HCT116 (cell line): ENCODE measurements around the gene CDON. TPM values are rescaled to one million over a fixed set of nuclear protein-coding genes. Genes with fewer than 3 reads are reported as not detected.

Experiments used
- ATAC-seq: fragments of 200-7000 bp; cut with Tn5 transposase; 2 replicates; pipeline ENCODE4 v1.9.1; 2020; ENCODE audit warnings: mild to moderate bottlenecking, moderate library complexity
- BruUV-seq: library from RNA; stranded (reverse); fragments of 400-500 nt; replicated peaks from 2 replicates; lab custom pipeline; 2021; lab: Mats Ljungman, UMichigan
- CTCF ChIA-PET: fragments of 300-600 bp; sonication (Branson Sonifier 250); formaldehyde crosslinking; loops from one replicate; lab custom pipeline; 2021; ENCODE audit warnings: antibody characterized with exemption; lab: Charles Lee
- POLR2A ChIA-PET: fragments of 300-600, 350-600 bp; sonication (Branson Sonifier 250); formaldehyde crosslinking; loops from one replicate; lab custom pipeline; 2021; ENCODE audit warnings: antibody characterized with exemption; lab: Charles Lee
- RAD21 ChIA-PET, 2 experiments: fragments of 300-600 bp; sonication (Branson Sonifier 250); formaldehyde crosslinking; loops; one replicate each; lab custom pipeline; 2023; ENCODE audit warnings: low total read pairs in 2 of 2; ENCODE audit not compliant: uncharacterized antibody in 2 of 2, unreplicated experiment in 2 of 2, low non-redundant PET in 1 of 2; lab: Charles Lee
- DNase-seq: peaks from one replicate; pipeline ENCODE4 v3.0.0-alpha.2; 2010; ENCODE audit warnings: low read depth, low spot score
- H2AFZ ChIP-seq: fragments of 200-600 bp; shearing (Covaris generic), sonication (generic); 2 replicates; pipeline ENCODE4 v1.6.1; 2017; ENCODE audit warnings: low read depth, mixed run types, mixed read lengths, antibody characterized with exemption, low read length; ENCODE audit not compliant: poor library complexity, severe bottlenecking
- H3K27ac ChIP-seq: 2 replicates; pipeline ENCODE4 v1.5.1; 2012; ENCODE audit warnings: low read depth, low read length
- H3K27me3 ChIP-seq: fragments of 200-600 bp; sonication (generic); 2 replicates; pipeline ENCODE4 v1.6.1; 2016; ENCODE audit warnings: mixed run types, low read length, mixed read lengths; ENCODE audit not compliant: insufficient read depth
- H3K36me3 ChIP-seq, 2 experiments: fragments of 200-500 bp in 1 of 2; fragments of 200-600 bp in 1 of 2; sonication (Bioruptor generic) in 1 of 2; sonication (generic) in 1 of 2; 2 replicates each; pipeline versions ENCODE4 v1.5.1 to v1.6.1; 2014 to 2016; ENCODE audit warnings: low read length in 2 of 2, inconsistent platforms in 1 of 2, mixed read lengths in 1 of 2, mixed run types in 1 of 2; ENCODE audit not compliant: insufficient read depth in 2 of 2, control insufficient read depth in 1 of 2
- H3K4me1 ChIP-seq, 2 experiments: fragments of 200-600 bp in 1 of 2; sonication (generic) in 1 of 2; 2 replicates each; pipeline versions ENCODE4 v1.5.1 to v1.6.1; 2012 to 2017; ENCODE audit warnings: low read length in 2 of 2, inconsistent platforms in 1 of 2, mild to moderate bottlenecking in 1 of 2, mixed read lengths in 1 of 2, mixed run types in 1 of 2, moderate library complexity in 1 of 2; ENCODE audit not compliant: insufficient read depth in 2 of 2, control insufficient read depth in 1 of 2
- H3K4me2 ChIP-seq: fragments of 200-600 bp; sonication (generic); 2 replicates; pipeline ENCODE4 v1.6.1; 2017; ENCODE audit warnings: mixed run types, low read length, mixed read lengths
- H3K4me3 ChIP-seq, 2 experiments: fragments of 200-600 bp in 1 of 2; sonication (generic) in 1 of 2; replicated peaks in 1 of 2; 2 replicates each; pipeline ENCODE4 v1.5.1; 2011 to 2016; ENCODE audit warnings: low read length in 2 of 2, control low read depth in 1 of 2, low read depth in 1 of 2, mild to moderate bottlenecking in 1 of 2, mixed read lengths in 1 of 2, mixed run types in 1 of 2
- H3K79me2 ChIP-seq: fragments of 200-600 bp; sonication (generic); 2 replicates; pipeline ENCODE4 v1.6.1; 2017; ENCODE audit warnings: mild to moderate bottlenecking, mixed run types, low read length, moderate library complexity, mixed read lengths; ENCODE audit not compliant: insufficient read depth
- H3K9ac ChIP-seq: fragments of 200-600 bp; sonication (generic); 2 replicates; pipeline ENCODE4 v1.6.1; 2016; ENCODE audit warnings: low read length, mixed read lengths
- H3K9me2 ChIP-seq: fragments of 200-600 bp; sonication (generic), shearing (Covaris generic); 2 replicates; pipeline ENCODE4 v1.6.1; 2017; ENCODE audit warnings: mixed run types, mild to moderate bottlenecking, moderate library complexity; ENCODE audit not compliant: insufficient read depth
- H3K9me3 ChIP-seq, 2 experiments: fragments of 200-500 bp in 1 of 2; fragments of 200-600 bp in 1 of 2; sonication (Bioruptor generic) in 1 of 2; sonication (generic) in 1 of 2; 2 replicates each; pipeline ENCODE4 v1.6.1; 2014 to 2017; ENCODE audit warnings: low read length in 2 of 2, mixed read lengths in 2 of 2, inconsistent platforms in 1 of 2, low read depth in 1 of 2, mild to moderate bottlenecking in 1 of 2, mixed run types in 1 of 2, moderate library complexity in 1 of 2; ENCODE audit not compliant: control insufficient read depth in 1 of 2, insufficient read depth in 1 of 2
- H4K20me1 ChIP-seq: fragments of 200-600 bp; sonication (generic), shearing (Covaris generic); 2 replicates; pipeline ENCODE4 v1.6.1; 2017; ENCODE audit warnings: mixed run types, mild to moderate bottlenecking, moderate library complexity; ENCODE audit not compliant: insufficient read depth
- CBX3 ChIP-seq: IDR thresholded peaks from 2 replicates; pipeline ENCODE4 v1.6.1; 2012; ENCODE audit warnings: low read depth
- ELF1 ChIP-seq: IDR thresholded peaks from 2 replicates; pipeline ENCODE4 v1.6.1; 2012; ENCODE audit warnings: low read depth, borderline replicate concordance
- EZH2 ChIP-seq: fragments of 200-600 bp; sonication (generic); IDR thresholded peaks from 2 replicates; pipeline ENCODE4 v1.6.1; 2017; ENCODE audit warnings: antibody characterized with exemption, mixed run types
- EZH2phosphoT487 ChIP-seq: fragments of 200-600 bp; IDR thresholded peaks from 2 replicates; pipeline ENCODE4 v1.6.1; 2018; ENCODE audit warnings: antibody characterized with exemption, borderline replicate concordance
- FOSL1 ChIP-seq: IDR thresholded peaks from 2 replicates; pipeline ENCODE4 v1.6.1; 2012; ENCODE audit warnings: low read depth
- JUND ChIP-seq: IDR thresholded peaks from 2 replicates; pipeline ENCODE4 v1.6.1; 2012
- POLR2A ChIP-seq: IDR thresholded peaks from 2 replicates; pipeline ENCODE4 v1.7.0; 2011; ENCODE audit warnings: borderline replicate concordance; ENCODE audit not compliant: insufficient read depth, insufficient read length; ENCODE audit errors: extremely low read depth
- POLR2AphosphoS5 ChIP-seq: IDR thresholded peaks from 2 replicates; pipeline ENCODE4 v1.6.1; 2011; ENCODE audit warnings: mild to moderate bottlenecking, low read depth, low read length, moderate library complexity
- RAD21 ChIP-seq: IDR thresholded peaks from 2 replicates; pipeline ENCODE4 v1.6.1; 2012; ENCODE audit warnings: low read depth, mild to moderate bottlenecking
- SIN3A ChIP-seq: IDR thresholded peaks from 2 replicates; pipeline ENCODE4 v1.6.1; 2012; ENCODE audit warnings: low read depth
- SP1 ChIP-seq: IDR thresholded peaks from 2 replicates; pipeline ENCODE4 v1.6.1; 2012; ENCODE audit warnings: low read depth
- SRF ChIP-seq: IDR thresholded peaks from 2 replicates; pipeline ENCODE4 v1.6.1; 2012; ENCODE audit warnings: low read depth
- TCF7L2 ChIP-seq: IDR thresholded peaks from 2 replicates; pipeline ENCODE4 v1.7.0; 2011; ENCODE audit warnings: borderline replicate concordance, inconsistent platforms; ENCODE audit not compliant: insufficient read depth, insufficient read length; ENCODE audit errors: extremely low read depth
- YY1 ChIP-seq: IDR thresholded peaks from 2 replicates; pipeline ENCODE4 v1.6.1; 2011; ENCODE audit warnings: low read length, low read depth, moderate library complexity, mild to moderate bottlenecking; ENCODE audit not compliant: insufficient replicate concordance; ENCODE audit errors: extremely low read depth
- ZFX ChIP-seq: fragments of 450-650 bp; IDR thresholded peaks from 2 replicates; pipeline ENCODE4 v1.6.1; 2017
- ZNF274 ChIP-seq: fragments of 200-500 bp; sonication (Bioruptor generic); IDR thresholded peaks from 2 replicates; pipeline ENCODE4 v1.6.1; 2014; ENCODE audit warnings: mild to moderate bottlenecking, low read depth, low read length, inconsistent platforms
- intact Hi-C: fragments of 100-400 bp; cut with micrococcal nuclease; formaldehyde crosslinking; loops from 2 replicates; pipeline ENCODE4 v1.10.0; 2022
- total RNA-seq: library from RNA; stranded (reverse); gene quantifications from one replicate; pipeline ENCODE4 v1.2.1, GENCODE V29; 2021; ENCODE audit not compliant: unreplicated experiment
- TF ChIP-seq, protein P1 (sequence below): IDR thresholded peaks from 2 replicates; pipeline ENCODE4 v1.6.1; 2012
- TF ChIP-seq, protein P2 (sequence below): IDR thresholded peaks from 2 replicates; pipeline ENCODE4 v1.6.1; 2011; ENCODE audit warnings: mild to moderate bottlenecking, low read length, moderate library complexity; ENCODE audit not compliant: insufficient replicate concordance; ENCODE audit errors: extremely low read depth
- TF ChIP-seq, protein P3 (sequence below), 3 experiments: fragments of 200-600 bp in 1 of 3; sonication (generic) in 1 of 3; IDR thresholded peaks in 2 of 3; conservative IDR thresholded peaks in 1 of 3; 2 replicates each; pipeline ENCODE4 v1.5.1; 2012 to 2017; ENCODE audit warnings: low read depth in 2 of 3, low read length in 2 of 3, antibody characterized with exemption in 1 of 3, borderline replicate concordance in 1 of 3, control low read depth in 1 of 3, mild to moderate bottlenecking in 1 of 3, mixed read lengths in 1 of 3, mixed run types in 1 of 3, moderate library complexity in 1 of 3; ENCODE audit not compliant: insufficient read depth in 1 of 3
- TF ChIP-seq, protein P4 (sequence below): IDR thresholded peaks from 2 replicates; pipeline ENCODE4 v1.6.1; 2012

Gene CDON
- total RNA-seq, 1 experiment from 2014 or later: 16.9 TPM

DNA sequence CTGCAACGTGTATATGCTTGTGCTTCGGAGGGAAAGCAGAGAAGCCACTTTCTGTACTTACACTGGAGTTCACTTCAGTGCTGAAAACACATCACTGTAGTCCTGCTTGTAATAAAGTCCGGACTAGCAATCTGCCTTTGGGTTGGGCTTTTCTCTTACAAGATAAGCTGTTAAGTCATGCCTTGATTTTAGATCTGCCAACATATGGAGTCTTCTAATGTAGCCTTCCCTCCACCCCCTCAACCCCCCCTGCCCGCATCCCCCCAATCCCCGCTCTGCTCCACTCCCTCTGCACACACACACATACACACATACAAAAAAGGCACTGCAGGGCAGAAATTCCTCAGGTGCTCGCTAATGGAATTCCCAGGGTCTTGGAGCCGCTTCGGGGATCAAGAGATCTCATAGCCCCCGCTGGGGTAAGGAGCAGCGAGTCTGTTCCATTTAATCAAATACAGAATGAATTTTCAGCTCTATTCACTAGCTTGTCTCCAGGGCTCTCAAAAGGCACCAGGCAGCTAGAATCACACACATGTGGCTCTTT lies 3.4 kb downstream of the CDON start:
- H3K9me3 ChIP-seq: no peaks in the 10 kb centered on the region
- ATAC-seq: no peak
- no peak for DNase-seq
- ChIA-PET CTCF (no interaction called here), POLR2A (no interaction called here), RAD21 (no interaction called here)
- no peak overlapping the region for H3K9ac ChIP-seq
- no peak for TF ChIP-seq CBX3
- TF ChIP-seq EZH2: no peak
- TF ChIP-seq, protein P1, sequence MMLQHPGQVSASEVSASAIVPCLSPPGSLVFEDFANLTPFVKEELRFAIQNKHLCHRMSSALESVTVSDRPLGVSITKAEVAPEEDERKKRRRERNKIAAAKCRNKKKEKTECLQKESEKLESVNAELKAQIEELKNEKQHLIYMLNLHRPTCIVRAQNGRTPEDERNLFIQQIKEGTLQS: no peak
- no peak for TF ChIP-seq TCF7L2
- no peak for TF ChIP-seq RAD21
- TF ChIP-seq JUND: no peak
- TF ChIP-seq, protein P2, sequence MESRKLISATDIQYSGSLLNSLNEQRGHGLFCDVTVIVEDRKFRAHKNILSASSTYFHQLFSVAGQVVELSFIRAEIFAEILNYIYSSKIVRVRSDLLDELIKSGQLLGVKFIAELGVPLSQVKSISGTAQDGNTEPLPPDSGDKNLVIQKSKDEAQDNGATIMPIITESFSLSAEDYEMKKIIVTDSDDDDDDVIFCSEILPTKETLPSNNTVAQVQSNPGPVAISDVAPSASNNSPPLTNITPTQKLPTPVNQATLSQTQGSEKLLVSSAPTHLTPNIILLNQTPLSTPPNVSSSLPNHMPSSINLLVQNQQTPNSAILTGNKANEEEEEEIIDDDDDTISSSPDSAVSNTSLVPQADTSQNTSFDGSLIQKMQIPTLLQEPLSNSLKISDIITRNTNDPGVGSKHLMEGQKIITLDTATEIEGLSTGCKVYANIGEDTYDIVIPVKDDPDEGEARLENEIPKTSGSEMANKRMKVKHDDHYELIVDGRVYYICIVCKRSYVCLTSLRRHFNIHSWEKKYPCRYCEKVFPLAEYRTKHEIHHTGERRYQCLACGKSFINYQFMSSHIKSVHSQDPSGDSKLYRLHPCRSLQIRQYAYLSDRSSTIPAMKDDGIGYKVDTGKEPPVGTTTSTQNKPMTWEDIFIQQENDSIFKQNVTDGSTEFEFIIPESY: no peak
- no peak for TF ChIP-seq YY1
- TF ChIP-seq, protein P3, sequence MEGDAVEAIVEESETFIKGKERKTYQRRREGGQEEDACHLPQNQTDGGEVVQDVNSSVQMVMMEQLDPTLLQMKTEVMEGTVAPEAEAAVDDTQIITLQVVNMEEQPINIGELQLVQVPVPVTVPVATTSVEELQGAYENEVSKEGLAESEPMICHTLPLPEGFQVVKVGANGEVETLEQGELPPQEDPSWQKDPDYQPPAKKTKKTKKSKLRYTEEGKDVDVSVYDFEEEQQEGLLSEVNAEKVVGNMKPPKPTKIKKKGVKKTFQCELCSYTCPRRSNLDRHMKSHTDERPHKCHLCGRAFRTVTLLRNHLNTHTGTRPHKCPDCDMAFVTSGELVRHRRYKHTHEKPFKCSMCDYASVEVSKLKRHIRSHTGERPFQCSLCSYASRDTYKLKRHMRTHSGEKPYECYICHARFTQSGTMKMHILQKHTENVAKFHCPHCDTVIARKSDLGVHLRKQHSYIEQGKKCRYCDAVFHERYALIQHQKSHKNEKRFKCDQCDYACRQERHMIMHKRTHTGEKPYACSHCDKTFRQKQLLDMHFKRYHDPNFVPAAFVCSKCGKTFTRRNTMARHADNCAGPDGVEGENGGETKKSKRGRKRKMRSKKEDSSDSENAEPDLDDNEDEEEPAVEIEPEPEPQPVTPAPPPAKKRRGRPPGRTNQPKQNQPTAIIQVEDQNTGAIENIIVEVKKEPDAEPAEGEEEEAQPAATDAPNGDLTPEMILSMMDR (IDR thresholded peaks at IDR 0.05 in 2 of 3, conservative IDR thresholded peaks at IDR 0.05 in 1 of 3; ENCODE audit: borderline replicate concordance in 1 of 3, insufficient read depth in 1 of 3, low read depth in 2 of 3, low read length in 2 of 3): no peak
- TF ChIP-seq, protein P4, sequence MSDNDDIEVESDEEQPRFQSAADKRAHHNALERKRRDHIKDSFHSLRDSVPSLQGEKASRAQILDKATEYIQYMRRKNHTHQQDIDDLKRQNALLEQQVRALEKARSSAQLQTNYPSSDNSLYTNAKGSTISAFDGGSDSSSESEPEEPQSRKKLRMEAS: no peak
- TF ChIP-seq EZH2phosphoT487: no peak
- TF ChIP-seq ZNF274: no peak
- no peak for TF ChIP-seq SP1
- no peak for TF ChIP-seq ZFX
- TF ChIP-seq POLR2A: no peak
- no peak for TF ChIP-seq ELF1
- no peak for TF ChIP-seq SIN3A
- TF ChIP-seq FOSL1: no peak
- TF ChIP-seq POLR2AphosphoS5: no peak
- TF ChIP-seq SRF: no peak
- H3K4me3 ChIP-seq: no peak overlapping the region
- no peak overlapping the region for H2AFZ ChIP-seq
- no peaks in the 10 kb centered on the region for H3K9me2 ChIP-seq
- no peaks in the 10 kb centered on the region for H4K20me1 ChIP-seq
- intact Hi-C loops: no loop called here
- H3K79me2 ChIP-seq: no peaks in the 10 kb centered on the region
- peaks cover 5% of the 10 kb centered on the region; the same call in 1 of the 2 replicates for H3K27me3 ChIP-seq
- H3K27ac ChIP-seq: no peak overlapping the region
- peaks cover 11 to 16% of the 10 kb centered on the region in 2 experiments for H3K4me1 ChIP-seq
- no TSS peak for BruUV-seq
- H3K36me3 ChIP-seq: no peaks in the 10 kb centered on the region
- no peak overlapping the region for H3K4me2 ChIP-seq
